ENCODE measurements around the gene ATXN10.

Gene ATXN10

DNA sequence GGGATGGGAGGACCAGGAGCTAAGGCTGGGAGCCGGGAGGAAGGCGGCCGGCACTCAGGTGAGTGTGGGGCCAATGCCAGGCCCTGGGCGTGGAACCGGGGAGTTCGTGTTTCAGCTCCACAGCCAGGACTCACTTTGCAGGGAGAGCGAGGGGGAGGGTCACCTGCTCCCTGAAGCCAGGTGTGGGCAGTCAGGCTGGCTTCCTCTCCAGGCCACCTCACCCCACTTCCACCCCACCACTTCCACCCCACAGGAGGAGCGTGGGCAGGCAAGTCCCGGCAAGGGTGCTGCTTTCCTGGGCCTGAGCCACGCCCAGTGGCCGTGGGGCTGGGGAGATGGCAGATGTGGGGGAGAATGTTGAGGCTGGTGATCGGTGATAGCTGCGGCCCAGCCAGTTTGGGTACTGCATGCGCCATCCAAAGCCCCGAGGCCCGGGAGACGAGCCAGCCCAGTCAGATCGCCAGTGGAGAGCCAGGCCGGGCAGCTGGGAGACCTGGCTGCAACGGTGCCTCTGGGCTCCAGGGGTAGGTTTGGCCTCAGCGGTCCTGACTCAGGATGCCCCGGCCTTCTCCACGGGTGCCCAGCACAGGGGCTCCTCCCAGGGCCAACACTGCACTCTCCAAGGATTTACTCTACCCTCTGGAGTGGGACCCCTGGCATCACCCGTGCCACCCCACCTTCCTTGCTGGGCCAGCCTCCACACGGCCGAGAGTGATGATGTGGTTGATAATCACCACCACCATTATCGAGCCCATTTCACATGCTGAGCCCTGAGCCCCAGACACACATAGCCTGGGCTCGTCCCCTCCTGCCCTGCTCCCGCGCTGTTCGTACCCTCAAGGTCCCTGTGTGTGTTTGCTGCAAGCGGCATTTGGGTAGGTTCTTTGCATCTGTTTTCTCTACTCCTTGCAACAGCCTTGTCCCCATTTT, 211.5 kb downstream of the ATXN10 start:
- DNase-seq, result no peak

DNA sequence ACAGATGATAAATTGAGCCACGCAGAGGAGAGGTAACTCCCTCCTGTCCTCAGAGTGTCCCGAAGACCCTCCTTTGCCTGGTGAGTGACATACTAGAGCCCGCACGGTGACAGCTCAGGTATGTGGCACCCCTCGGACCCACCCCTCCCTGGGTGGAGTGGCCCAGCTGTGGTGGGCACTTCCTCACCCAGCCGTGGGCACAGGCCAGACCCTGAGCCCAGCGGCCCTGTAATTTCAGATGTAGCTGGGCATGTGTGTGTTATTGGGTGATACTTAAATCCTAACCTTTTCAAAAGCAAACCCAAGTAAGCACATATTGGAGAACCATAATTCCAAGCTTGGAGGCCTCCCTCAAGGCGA, 212.2 kb downstream of the ATXN10 start:
- no peak for DNase-seq

DNA sequence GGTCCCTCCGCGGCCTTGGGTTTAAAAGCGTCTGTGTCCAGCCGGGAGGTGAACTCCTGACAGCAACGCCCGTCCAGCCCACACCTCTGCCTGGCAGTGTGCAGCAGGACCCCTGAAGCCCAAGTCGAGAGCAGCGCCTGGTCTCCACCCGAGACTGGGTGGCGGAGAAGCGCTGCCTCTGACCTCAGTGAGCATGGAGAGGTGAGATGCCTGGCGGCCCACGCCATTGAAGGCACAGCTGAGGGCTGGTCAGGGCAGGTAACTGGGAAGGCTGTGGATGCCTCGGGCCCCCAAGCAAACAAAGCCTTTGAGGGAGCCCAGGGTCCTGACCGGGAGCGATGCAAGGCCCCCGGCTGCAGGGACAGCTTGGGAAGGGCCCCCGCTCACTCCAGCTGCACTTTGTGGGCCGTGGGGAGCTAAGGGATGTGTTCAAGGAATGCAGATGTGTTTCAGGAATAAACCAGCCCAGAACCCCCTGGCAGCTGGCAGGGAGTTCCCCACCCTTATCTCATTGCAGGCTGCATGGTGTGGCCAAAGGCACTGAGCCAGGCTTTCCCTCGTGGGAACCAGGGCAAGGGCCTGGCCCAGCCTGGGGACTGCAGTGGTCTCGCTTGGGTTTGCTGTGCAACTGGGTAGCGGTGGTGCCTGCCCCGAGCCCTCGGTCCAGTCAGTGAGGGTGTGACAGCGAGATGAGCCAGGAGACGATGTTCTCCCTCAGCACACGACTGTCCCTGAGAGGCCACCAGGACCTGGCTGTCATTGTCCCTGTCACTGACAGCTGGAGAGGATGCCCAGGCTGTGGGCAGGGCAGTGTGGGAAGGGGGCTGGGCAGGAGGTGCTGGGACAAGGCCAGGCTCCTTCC, 212.8 kb downstream of the ATXN10 start:
- no peak for DNase-seq

- DNase-seq, result no peak
These were observed 213.7 kb downstream of the ATXN10 start for GRCh38 chr22:45885171-45885840.

GRCh38 chr22:45885941-45886395, 214.3 kb downstream of the ATXN10 start:
- DNase-seq, result no peak

DNA sequence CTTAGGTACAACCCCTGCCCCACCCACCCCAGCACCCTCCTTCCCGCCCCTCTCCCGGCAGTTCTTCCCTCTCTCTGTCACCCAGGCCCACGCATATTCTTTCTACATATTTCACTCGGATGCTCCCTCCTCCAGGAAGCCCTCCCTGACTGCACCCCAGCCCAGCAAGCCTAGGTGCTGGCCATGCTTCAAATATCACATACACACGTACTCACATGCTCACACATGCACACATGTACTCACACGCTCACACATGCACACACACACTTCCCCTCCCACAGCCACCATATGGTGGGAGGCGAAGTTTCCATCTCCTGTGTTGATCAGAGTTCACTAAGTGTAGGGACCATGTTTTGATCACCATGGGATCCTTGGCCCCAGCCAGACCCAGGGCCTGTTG, 214.9 kb downstream of the ATXN10 start:
- no peak for DNase-seq

GRCh38 chr22:45887202-45888131, 215.8 kb downstream of the ATXN10 start:
- DNase-seq, result peak; percentile 70

- no peak for DNase-seq
These were observed 216.8 kb downstream of the ATXN10 start for GRCh38 chr22:45888221-45889092.

DNA sequence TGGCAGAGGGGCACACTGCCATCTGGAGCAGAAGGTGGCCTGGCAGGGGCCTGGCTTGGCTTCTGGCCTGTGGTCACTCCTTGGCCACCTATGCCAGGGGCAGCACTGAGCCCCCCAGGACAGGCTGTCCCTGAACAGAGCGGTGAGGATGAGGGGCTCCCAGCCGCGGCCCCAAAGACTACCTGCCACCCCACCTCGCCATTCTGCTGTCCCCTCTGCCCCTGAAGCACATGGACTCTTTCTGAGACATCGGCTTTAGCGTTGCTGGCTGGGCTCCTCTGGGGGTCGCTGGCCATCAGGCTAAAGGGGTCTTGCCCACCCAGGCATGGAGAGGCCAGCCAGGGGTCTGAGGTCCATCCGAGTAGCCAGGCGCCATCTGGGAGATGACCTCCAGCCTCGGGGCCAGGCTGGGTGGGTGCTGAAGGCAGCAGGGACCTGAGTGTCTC, 217.5 kb downstream of the ATXN10 start:
- no peak for DNase-seq

DNA sequence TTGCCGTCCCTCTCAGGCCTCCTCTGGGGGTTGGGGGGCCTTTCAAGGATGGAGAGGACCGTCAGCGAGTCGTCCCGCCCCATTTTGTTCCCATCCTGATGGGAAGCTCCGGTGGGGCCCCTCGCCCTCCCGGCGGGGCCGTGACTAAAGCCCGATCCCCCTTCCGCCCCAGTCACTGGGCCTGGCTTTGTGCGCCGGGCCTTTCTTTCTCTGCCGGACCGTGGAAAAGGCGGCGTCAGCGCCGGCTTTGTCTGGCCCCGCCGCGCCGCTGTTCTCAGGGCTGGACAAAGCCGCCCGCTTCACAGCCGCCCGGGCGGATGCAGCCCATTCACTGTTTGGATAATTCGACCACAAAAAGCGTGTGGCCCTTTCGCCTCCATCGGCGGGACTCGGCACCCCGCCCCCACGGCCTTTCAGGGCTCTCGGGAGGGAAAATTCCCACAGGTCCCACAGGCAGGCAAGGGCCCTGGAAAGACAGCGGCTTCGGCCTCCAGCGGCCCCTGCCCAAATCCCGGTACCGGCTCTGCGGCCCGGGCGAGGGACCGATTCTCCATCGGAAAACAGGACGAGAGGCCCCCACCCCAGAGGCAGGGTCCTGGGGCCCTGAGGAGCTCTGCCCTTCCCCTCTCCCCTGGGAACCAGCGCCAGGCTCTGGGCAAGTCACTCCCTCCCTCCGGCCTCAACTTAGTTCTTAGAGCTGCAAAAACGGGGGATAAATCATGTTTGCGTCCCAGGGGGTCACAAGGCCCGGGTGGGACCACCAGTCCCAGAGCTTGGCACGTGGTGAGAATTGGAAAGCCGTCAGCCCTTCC, 218.1 kb downstream of the ATXN10 start:
- DNase-seq, result no peak

- no peak for DNase-seq
These were observed 218.7 kb downstream of the ATXN10 start for GRCh38 chr22:45890351-45890635.

- DNase-seq, result no peak
These were observed 219.4 kb downstream of the ATXN10 start for GRCh38 chr22:45891021-45891421.

DNA sequence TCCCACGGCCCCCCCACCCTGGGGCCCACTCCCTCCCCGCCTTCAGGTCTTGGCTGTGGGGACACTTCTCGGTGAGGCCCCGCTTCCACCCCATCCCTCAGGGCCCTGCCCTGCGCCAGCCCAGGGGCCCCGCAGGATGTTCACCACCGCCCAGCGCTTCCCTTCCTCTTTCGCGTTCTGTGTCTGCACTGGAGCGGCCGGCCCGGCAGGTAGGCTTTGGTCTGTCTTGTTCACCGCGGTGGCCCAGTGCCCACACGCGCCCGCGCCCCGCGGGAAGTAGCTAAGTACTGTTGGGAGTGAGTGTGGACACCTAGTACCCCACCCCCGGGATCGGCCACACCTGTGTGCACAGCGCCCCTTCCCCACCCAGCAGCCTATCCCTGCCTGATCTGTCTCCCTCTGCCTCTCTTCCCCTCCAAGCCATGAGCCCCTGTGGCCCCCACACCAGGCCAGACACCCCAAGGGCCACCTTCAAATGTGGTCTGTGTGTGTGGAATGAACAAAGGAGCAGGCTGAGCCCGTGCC, 219.9 kb downstream of the ATXN10 start:
- no peak for DNase-seq

GRCh38 chr22:45891996-45892621, 220.5 kb downstream of the ATXN10 start:
- no peak for DNase-seq

DNA sequence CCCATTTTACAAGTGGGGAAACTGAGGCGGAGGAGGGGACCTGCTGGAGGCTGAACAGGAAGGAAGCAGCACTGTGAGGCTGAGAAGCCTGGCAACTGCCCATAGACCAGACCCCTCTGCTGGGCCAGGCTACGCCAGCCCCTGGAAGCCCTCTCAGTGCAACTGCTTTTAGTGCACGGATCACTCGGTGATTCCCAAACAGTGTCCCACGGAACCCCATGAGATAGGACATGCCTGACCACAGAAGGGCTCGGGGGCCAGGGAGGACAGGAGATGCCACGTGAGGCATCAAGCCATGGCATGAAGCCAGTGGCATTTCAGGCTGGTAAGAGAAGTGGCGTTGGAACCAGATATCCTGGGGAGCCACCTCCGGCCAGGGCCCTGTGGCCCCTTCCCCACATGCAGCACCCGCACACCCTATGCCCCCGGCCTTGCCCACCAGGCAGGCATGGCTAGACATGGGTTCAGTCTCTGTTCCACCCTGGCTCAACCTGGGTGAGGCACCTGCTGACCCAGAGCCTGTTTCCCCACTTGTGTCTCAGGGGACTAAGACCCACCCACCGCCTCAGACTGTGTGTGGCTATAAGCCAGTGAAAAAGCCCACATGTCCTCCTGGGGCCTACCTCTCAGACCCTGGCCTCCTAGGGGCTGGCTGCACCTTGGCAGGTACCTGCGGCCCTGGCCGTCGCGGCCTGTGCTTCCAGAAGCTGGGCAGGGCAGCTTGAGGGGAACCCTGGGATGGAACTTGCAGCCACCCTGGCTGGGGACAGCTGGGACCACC, 221.2 kb downstream of the ATXN10 start:
- no peak for DNase-seq

DNA sequence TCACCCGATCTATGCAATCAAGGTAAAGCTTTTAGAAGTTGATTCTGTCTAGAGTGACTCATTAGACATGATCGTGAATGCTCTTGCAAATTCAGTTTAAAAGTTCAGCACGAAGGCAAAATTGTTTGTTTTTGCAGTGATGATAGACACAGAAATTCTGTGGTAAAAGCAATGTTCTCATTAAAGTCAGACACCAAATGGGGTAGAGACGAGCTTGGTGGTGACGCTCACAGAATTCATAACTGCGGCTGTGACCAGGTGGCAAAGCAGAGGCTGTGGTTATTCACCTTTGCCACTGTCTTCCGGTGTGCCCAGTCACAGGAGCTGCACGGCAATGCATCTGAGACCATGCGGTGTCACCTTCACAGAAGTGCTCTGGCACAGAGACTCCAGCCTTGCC, 221.9 kb downstream of the ATXN10 start:
- DNase-seq, result no peak
